ENCODE measurements around the gene ADCY5. TPM values are rescaled to one million over a fixed set of nuclear protein-coding genes. Genes with fewer than 3 reads are reported as not detected.

Gene ADCY5
- total and polyA plus RNA-seq, 2 donors from 2014 or later, result 7.1 to 33.6 TPM

DNA sequence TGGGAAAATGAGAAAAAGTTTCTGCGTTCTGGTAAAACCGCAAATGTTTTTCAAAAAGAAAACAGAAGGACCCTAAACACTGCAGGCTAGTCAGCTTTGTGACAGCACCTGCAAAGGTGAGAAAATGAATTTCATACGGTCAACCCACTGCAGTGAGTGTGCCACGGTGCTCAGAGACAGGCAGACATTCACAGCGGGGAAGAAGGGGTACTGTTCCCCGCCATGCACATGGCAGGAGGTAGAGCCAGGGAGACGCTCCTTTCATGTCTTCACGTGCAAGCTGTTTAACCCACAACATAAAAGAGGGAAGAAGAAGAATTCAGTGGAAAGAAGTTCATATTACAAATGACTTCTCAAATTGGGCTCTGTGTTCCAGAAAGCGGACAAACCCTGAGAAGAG is 137.7 kb downstream of the ADCY5 start:
- no peak overlapping the region for H3K27ac ChIP-seq (ENCODE audit: low read depth in 2 of 2, low read length in 2 of 2)
- no peaks in the 10 kb centered on the region for H3K27me3 ChIP-seq (ENCODE audit: control insufficient read depth, insufficient read depth, low read length)
- no peaks in the 10 kb centered on the region for H3K36me3 ChIP-seq (ENCODE audit: control insufficient read depth in 2 of 3, insufficient read depth in 3 of 3, low read length in 3 of 3)
- no peaks in the 10 kb centered on the region for H3K9me3 ChIP-seq (ENCODE audit: control insufficient read depth in 2 of 3, insufficient read depth in 1 of 3, low read length in 3 of 3)
- FAIRE-seq (no peak), DNase-seq (no peak)
- H3K9ac ChIP-seq (ENCODE audit: low read length in 3 of 3), result no peak overlapping the region
- no peak for TF ChIP-seq CTCF (IDR thresholded peaks at IDR 0.05; ENCODE audit: borderline replicate concordance, extremely low read depth, insufficient read depth)
- no peak overlapping the region for H3K4me3 ChIP-seq (ENCODE audit: low read length in 3 of 3)
- intact Hi-C loops (cut with DNase I), result no loop called here
- no peaks in the 10 kb centered on the region for H3K4me1 ChIP-seq (ENCODE audit: control insufficient read depth in 2 of 3, insufficient read depth in 2 of 3, low read depth in 1 of 3, low read length in 3 of 3)

DNA sequence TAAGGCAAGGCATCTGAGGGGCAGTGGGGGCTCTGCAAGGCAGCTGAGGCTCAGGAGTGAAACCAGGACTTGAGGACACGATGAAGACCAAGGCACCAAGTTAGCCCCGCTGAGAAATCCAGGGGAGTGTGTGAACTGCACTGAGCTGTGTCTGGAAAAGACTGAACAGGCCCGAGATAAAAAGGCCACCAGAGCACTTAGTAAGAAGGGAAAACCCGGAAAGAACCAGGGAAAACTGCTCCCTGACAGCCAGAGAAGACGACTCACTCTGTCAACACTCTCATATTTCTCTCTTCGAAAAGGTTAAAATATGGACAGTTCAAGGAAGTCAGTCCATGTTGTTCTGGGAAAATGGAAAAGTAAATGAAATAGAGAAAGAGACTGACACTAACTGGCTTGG is 138.1 kb downstream of the ADCY5 start:
- no peak overlapping the region for H3K27ac ChIP-seq (ENCODE audit: low read depth in 2 of 2, low read length in 2 of 2)
- H3K36me3 ChIP-seq (ENCODE audit: control insufficient read depth in 2 of 3, insufficient read depth in 3 of 3, low read length in 3 of 3), result no peaks in the 10 kb centered on the region
- H3K27me3 ChIP-seq (ENCODE audit: control insufficient read depth, insufficient read depth, low read length), result no peaks in the 10 kb centered on the region
- no peak for TF ChIP-seq CTCF (IDR thresholded peaks at IDR 0.05; ENCODE audit: borderline replicate concordance, extremely low read depth, insufficient read depth)
- no peaks in the 10 kb centered on the region for H3K9me3 ChIP-seq (ENCODE audit: control insufficient read depth in 2 of 3, insufficient read depth in 1 of 3, low read length in 3 of 3)
- FAIRE-seq, result no peak
- peak in 1 of 5 donors; percentile 21 for DNase-seq
- H3K4me1 ChIP-seq (ENCODE audit: control insufficient read depth in 2 of 3, insufficient read depth in 2 of 3, low read depth in 1 of 3, low read length in 3 of 3), result no peaks in the 10 kb centered on the region
- H3K4me3 ChIP-seq (ENCODE audit: low read length in 3 of 3), result no peak overlapping the region
- intact Hi-C loops (cut with DNase I), result no loop called here
- no peak overlapping the region for H3K9ac ChIP-seq (ENCODE audit: low read length in 3 of 3)

GRCh38 chr3:123310186-123310585 is 138.7 kb downstream of the ADCY5 start:
- H3K9ac ChIP-seq (ENCODE audit: low read length in 3 of 3), result no peak overlapping the region
- H3K27ac ChIP-seq (ENCODE audit: low read depth in 2 of 2, low read length in 2 of 2), result no peak overlapping the region
- no peak for TF ChIP-seq CTCF (IDR thresholded peaks at IDR 0.05; ENCODE audit: borderline replicate concordance, extremely low read depth, insufficient read depth)
- H3K4me3 ChIP-seq (ENCODE audit: low read length in 3 of 3), result no peak overlapping the region
- no peaks in the 10 kb centered on the region for H3K4me1 ChIP-seq (ENCODE audit: control insufficient read depth in 2 of 3, insufficient read depth in 2 of 3, low read depth in 1 of 3, low read length in 3 of 3)
- no peaks in the 10 kb centered on the region for H3K36me3 ChIP-seq (ENCODE audit: control insufficient read depth in 2 of 3, insufficient read depth in 3 of 3, low read length in 3 of 3)
- no peaks in the 10 kb centered on the region for H3K27me3 ChIP-seq (ENCODE audit: control insufficient read depth, insufficient read depth, low read length)
- intact Hi-C loops (cut with DNase I), result no loop called here
- peak in 1 of 5 donors; percentile 29 for DNase-seq
- no peak for FAIRE-seq
- H3K9me3 ChIP-seq (ENCODE audit: control insufficient read depth in 2 of 3, insufficient read depth in 1 of 3, low read length in 3 of 3), result no peaks in the 10 kb centered on the region

GRCh38 chr3:123307064-123307463 is 141.8 kb downstream of the ADCY5 start:
- intact Hi-C loops (cut with DNase I), result no loop called here
- no peak for FAIRE-seq
- Histone ChIP-seq H3K27me3 (ENCODE audit: control insufficient read depth, insufficient read depth, low read length) (no peaks in the 10 kb centered on the region), H3K4me1 (ENCODE audit: control insufficient read depth in 2 of 3, insufficient read depth in 2 of 3, low read depth in 1 of 3, low read length in 3 of 3) (no peaks in the 10 kb centered on the region), H3K27ac (ENCODE audit: low read depth in 2 of 2, low read length in 2 of 2) (no peak overlapping the region), H3K9ac (ENCODE audit: low read length in 3 of 3) (no peak overlapping the region), H3K4me3 (ENCODE audit: low read length in 3 of 3) (no peak overlapping the region), H3K9me3 (ENCODE audit: control insufficient read depth in 2 of 3, insufficient read depth in 1 of 3, low read length in 3 of 3) (no peaks in the 10 kb centered on the region), H3K36me3 (ENCODE audit: control insufficient read depth in 2 of 3, insufficient read depth in 3 of 3, low read length in 3 of 3) (peaks cover 0 to 7% (median 0%) of the 10 kb centered on the region in 3 donors)
- DNase-seq, result no peak
- TF ChIP-seq CTCF (IDR thresholded peaks at IDR 0.05; ENCODE audit: borderline replicate concordance, extremely low read depth, insufficient read depth), result no peak
